ENCODE results near the gene TMPRSS2. TPM values are rescaled to one million over a fixed set of nuclear protein-coding genes. Genes with fewer than 3 reads are reported as not detected.

Gene TMPRSS2
- total RNA-seq, 1 experiment from 2014 or later, result 1.1 TPM

DNA sequence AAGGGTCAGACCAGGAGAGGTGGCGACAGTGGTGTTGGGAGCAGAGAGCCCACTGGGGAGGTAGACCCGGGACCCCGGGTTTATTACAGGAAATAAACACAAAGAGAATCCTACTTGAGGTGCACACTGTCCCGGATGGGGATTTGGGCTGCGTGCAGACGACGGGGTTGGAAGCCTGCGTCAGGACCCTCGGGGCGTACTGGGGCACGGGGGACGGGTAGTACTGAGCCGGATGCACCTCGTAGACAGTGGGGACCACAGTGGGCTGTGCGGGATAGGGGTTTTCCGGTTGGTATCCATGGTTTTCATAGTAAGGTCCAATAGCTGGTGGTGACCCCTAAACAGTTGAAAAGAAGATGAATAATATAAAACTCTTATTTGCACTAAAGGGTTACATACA is 13.7 kb downstream of the TMPRSS2 start:
- no peak for TF ChIP-seq EZH2phosphoT487 (IDR thresholded peaks at IDR 0.05; ENCODE audit: borderline replicate concordance)
- TF ChIP-seq, protein P1, sequence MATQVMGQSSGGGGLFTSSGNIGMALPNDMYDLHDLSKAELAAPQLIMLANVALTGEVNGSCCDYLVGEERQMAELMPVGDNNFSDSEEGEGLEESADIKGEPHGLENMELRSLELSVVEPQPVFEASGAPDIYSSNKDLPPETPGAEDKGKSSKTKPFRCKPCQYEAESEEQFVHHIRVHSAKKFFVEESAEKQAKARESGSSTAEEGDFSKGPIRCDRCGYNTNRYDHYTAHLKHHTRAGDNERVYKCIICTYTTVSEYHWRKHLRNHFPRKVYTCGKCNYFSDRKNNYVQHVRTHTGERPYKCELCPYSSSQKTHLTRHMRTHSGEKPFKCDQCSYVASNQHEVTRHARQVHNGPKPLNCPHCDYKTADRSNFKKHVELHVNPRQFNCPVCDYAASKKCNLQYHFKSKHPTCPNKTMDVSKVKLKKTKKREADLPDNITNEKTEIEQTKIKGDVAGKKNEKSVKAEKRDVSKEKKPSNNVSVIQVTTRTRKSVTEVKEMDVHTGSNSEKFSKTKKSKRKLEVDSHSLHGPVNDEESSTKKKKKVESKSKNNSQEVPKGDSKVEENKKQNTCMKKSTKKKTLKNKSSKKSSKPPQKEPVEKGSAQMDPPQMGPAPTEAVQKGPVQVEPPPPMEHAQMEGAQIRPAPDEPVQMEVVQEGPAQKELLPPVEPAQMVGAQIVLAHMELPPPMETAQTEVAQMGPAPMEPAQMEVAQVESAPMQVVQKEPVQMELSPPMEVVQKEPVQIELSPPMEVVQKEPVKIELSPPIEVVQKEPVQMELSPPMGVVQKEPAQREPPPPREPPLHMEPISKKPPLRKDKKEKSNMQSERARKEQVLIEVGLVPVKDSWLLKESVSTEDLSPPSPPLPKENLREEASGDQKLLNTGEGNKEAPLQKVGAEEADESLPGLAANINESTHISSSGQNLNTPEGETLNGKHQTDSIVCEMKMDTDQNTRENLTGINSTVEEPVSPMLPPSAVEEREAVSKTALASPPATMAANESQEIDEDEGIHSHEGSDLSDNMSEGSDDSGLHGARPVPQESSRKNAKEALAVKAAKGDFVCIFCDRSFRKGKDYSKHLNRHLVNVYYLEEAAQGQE (IDR thresholded peaks at IDR 0.05; ENCODE audit: low read depth), result no peak
- TF ChIP-seq RAD21 (IDR thresholded peaks at IDR 0.05; ENCODE audit: low read depth), result no peak
- TF ChIP-seq SIN3A (IDR thresholded peaks at IDR 0.05; ENCODE audit: low read depth), result no peak
- no peak for TF ChIP-seq JUND (IDR thresholded peaks at IDR 0.05)
- TF ChIP-seq, protein P2, sequence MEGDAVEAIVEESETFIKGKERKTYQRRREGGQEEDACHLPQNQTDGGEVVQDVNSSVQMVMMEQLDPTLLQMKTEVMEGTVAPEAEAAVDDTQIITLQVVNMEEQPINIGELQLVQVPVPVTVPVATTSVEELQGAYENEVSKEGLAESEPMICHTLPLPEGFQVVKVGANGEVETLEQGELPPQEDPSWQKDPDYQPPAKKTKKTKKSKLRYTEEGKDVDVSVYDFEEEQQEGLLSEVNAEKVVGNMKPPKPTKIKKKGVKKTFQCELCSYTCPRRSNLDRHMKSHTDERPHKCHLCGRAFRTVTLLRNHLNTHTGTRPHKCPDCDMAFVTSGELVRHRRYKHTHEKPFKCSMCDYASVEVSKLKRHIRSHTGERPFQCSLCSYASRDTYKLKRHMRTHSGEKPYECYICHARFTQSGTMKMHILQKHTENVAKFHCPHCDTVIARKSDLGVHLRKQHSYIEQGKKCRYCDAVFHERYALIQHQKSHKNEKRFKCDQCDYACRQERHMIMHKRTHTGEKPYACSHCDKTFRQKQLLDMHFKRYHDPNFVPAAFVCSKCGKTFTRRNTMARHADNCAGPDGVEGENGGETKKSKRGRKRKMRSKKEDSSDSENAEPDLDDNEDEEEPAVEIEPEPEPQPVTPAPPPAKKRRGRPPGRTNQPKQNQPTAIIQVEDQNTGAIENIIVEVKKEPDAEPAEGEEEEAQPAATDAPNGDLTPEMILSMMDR (IDR thresholded peaks at IDR 0.05 in 2 of 3, conservative IDR thresholded peaks at IDR 0.05 in 1 of 3; ENCODE audit: borderline replicate concordance in 1 of 3, insufficient read depth in 1 of 3, low read depth in 2 of 3, low read length in 2 of 3), result no peak
- no peak for TF ChIP-seq POLR2A (IDR thresholded peaks at IDR 0.05; ENCODE audit: borderline replicate concordance, extremely low read depth, insufficient read depth, insufficient read length)
- TF ChIP-seq POLR2AphosphoS5 (IDR thresholded peaks at IDR 0.05; ENCODE audit: low read depth, low read length), result no peak
- no peak for TF ChIP-seq SP1 (IDR thresholded peaks at IDR 0.05; ENCODE audit: low read depth)
- no peak for TF ChIP-seq CEBPB (IDR thresholded peaks at IDR 0.05; ENCODE audit: low read depth)
- TF ChIP-seq YY1 (IDR thresholded peaks at IDR 0.05; ENCODE audit: extremely low read depth, insufficient replicate concordance, low read depth, low read length), result no peak
- TF ChIP-seq EZH2 (IDR thresholded peaks at IDR 0.05), result no peak
- TF ChIP-seq SRF (IDR thresholded peaks at IDR 0.05; ENCODE audit: low read depth), result no peak
- no peak for TF ChIP-seq ELF1 (IDR thresholded peaks at IDR 0.05; ENCODE audit: borderline replicate concordance, low read depth)
- no peak for TF ChIP-seq EGR1 (IDR thresholded peaks at IDR 0.05; ENCODE audit: low read depth)
- CTCF ChIA-PET, result no interaction called here
- no peaks in the 10 kb centered on the region for H3K9me2 ChIP-seq (ENCODE audit: insufficient read depth)
- no TSS peak for BruUV-seq (replicated peaks)
- H3K4me1 ChIP-seq (ENCODE audit: control insufficient read depth in 1 of 2, insufficient read depth in 2 of 2, low read length in 2 of 2), result no peaks in the 10 kb centered on the region
- H3K9me3 ChIP-seq (ENCODE audit: control insufficient read depth in 1 of 2, insufficient read depth in 1 of 2, low read depth in 1 of 2, low read length in 2 of 2), result no peaks in the 10 kb centered on the region
- no peak overlapping the region for H2AFZ ChIP-seq (ENCODE audit: low read depth, low read length, poor library complexity, severe bottlenecking)
- intact Hi-C loops (cut with micrococcal nuclease), result no loop called here
- H3K36me3 ChIP-seq (ENCODE audit: control insufficient read depth in 1 of 2, insufficient read depth in 2 of 2, low read length in 2 of 2), result no peaks in the 10 kb centered on the region
- RAD21 ChIA-PET (ENCODE audit: low non-redundant PET in 1 of 2, low total read pairs in 2 of 2, uncharacterized antibody in 2 of 2, unreplicated experiment in 2 of 2), result no interaction called here
- ATAC-seq (no peak), DNase-seq (ENCODE audit: low read depth, low spot score) (no peak)
- H3K79me2 ChIP-seq (ENCODE audit: insufficient read depth, low read length), result no peaks in the 10 kb centered on the region
- H4K20me1 ChIP-seq (ENCODE audit: insufficient read depth), result no peaks in the 10 kb centered on the region
- no peaks in the 10 kb centered on the region for H3K27me3 ChIP-seq (ENCODE audit: insufficient read depth, low read length)
- no peak overlapping the region for H3K4me2 ChIP-seq (ENCODE audit: low read length)
- no peak overlapping the region for H3K27ac ChIP-seq (ENCODE audit: low read depth, low read length)
- H3K4me3 ChIP-seq (replicated peaks in 1 of 2; ENCODE audit: low read depth in 1 of 2, low read length in 2 of 2), result no peak overlapping the region
- H3K9ac ChIP-seq (ENCODE audit: low read length), result no peak overlapping the region
- POLR2A ChIA-PET, result no interaction called here

Measured in HCT116 (cell line).